GM23248 (cell line): Measurements from ENCODE around the gene KCTD16.

Experiments used
- EZH2 ChIP-seq: fragments of 200-600 bp; sonication (generic); IDR thresholded peaks from 2 replicates; pipeline ENCODE4 v1.6.1; 2018; ENCODE audit warnings: antibody characterized with exemption, mild to moderate bottlenecking; ENCODE audit not compliant: insufficient read depth, poor library complexity, severe bottlenecking
- EZH2phosphoT487 ChIP-seq: fragments of 200-600 bp; sonication (generic); IDR thresholded peaks from 2 replicates; pipeline ENCODE4 v1.6.1; 2018; ENCODE audit warnings: antibody characterized with exemption, moderate library complexity, mild to moderate bottlenecking, low read depth; ENCODE audit not compliant: insufficient read depth

DNA sequence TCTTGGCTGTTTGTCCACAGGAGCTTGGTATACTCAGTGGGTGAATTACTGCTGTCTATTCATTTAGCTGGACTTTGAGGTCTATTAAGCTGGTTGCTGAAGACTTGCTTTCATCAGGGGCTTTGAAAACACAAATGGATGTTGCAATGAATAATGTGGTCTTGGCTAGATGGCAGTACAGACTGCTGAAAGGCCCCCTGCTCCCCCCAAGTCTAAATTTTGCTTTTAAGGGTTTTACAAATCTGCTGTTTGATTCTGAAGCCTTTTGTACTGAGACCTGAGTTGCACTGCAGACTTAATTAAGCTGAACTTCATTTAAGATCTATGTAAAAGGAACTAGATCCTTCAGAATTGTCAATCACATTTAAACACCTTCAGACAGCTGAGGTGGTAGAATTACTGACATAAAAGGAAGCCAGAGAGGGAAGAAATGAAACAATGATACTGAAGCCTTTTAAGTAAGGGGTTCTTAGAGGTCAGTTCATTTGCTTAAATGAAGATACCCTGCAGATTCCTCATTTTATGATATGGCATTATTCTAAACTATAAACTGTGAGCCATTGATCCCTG lies 37.3 kb downstream of the KCTD16 start:
- TF ChIP-seq EZH2 (no peak), EZH2phosphoT487 (no peak)
